GM18499 (cell line): ENCODE data around the gene KMT2B.

Experiments used
- ATAC-seq: cut with Tn5 transposase; IDR thresholded peaks from one replicate; pipeline ENCODE4 v1.9.1; 2021; ENCODE audit warnings: moderate number of reproducible peaks; ENCODE audit not compliant: insufficient read depth, unreplicated experiment

Gene KMT2B

DNA sequence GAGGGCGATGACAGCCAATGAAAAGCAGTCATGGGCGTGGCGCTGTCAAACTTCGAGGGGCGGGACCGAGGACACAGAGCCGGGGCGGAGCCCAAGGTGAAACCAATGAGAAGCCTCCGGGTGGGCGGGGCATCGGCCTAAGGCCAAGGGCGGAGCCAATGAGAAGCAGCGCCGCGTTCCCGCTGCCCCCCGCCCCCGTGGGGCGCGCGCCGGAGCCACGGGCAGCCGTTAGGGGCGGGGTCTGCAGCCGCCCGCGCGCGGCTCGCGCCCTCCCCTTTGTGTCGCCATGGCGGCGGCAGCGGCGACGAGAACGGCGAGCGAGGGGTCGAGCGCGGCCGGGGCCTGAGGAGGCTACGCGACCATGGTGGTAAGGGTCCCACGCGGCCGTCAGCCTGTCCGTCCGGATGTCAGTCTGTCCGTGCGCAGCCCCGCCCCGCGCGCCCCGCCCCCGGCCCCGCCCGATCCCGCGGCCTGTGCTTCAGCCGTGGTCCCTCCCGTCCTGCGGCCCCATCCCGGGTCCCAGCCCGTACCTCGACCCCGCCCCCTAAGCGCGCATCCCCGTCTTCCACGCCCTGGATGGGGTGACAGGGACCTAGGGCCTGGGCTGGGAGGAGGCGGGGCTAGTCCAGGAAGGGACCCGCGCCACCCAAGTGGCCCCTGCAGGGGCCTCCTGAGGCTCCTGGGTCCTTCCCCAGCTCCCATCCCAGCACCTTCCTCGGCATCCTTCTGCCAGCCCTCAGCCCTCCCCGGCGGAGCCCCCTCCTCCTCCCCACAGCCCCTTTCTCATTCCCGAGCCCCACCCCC, 57.7 kb downstream of the KMT2B start, which contains the start of gene ARHGAP33:
Gene ARHGAP33, plus strand, starts transcription at position 267 of the 804 bp plus-strand sequence. Its CDS starts 95 bp downstream, at position 362.
- peak; percentile 86 for ATAC-seq

- ATAC-seq, result no peak
These were observed 58.4 kb downstream of the KMT2B start for GRCh38 chr19:35776102-35776788.

- ATAC-seq, result no peak
These were observed 59.5 kb downstream of the KMT2B start for GRCh38 chr19:35777086-35777841.

DNA sequence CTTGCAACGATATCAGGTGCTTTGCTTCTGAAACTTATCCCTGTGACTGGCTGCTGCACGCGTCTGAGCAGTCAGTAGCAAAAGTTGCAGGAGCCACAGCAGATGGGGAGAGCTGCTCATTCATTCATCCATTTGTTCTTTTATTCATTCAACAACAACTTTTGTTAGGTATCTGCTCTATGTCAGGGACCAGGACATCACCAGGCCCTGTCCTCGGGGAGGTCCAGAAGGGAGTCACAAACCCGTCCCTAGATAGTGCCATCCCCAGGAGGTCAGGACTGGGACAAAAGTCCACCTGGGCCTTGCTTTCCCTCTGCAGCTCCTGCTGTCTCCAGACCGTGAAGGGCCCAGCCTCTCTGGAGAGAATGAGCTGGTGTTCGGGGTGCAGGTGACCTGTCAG, 60.2 kb downstream of the KMT2B start:
- no peak for ATAC-seq

DNA sequence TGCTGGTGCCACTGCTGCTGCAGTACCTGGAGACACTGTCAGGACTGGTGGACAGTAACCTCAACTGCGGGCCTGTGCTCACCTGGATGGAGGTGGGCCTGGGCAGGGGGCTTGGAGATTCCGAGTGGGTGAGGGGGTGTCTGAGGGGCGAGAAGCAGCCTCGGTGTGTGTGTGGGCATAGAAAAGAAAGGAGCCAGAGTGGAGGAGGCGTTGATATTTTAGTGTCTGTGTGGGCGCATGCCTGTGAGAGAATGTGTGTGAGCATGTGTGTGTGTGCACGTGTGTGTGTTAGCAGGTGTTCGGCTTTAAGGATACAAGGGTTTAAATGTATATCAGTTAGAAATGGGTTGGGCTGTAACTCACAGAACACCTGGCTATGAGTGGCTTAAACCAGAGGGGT, 61.2 kb downstream of the KMT2B start:
- ATAC-seq, result no peak

DNA sequence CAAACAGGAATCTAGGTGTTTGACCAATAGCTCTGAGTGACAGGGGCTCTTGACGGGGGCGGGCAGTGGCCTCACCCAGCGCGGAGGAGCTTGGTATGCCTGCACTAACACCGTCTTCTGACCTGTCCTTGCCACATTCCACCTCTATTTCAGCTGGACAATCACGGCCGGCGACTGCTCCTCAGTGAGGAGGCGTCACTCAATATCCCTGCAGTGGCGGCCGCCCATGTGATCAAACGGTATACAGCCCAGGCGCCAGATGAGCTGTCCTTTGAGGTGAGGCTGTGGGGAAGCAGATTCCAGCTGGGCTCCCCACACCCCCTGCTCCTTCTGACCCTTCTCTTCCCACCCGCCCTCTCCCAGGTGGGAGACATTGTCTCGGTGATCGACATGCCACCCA, 62.3 kb downstream of the KMT2B start:
- no peak for ATAC-seq

DNA sequence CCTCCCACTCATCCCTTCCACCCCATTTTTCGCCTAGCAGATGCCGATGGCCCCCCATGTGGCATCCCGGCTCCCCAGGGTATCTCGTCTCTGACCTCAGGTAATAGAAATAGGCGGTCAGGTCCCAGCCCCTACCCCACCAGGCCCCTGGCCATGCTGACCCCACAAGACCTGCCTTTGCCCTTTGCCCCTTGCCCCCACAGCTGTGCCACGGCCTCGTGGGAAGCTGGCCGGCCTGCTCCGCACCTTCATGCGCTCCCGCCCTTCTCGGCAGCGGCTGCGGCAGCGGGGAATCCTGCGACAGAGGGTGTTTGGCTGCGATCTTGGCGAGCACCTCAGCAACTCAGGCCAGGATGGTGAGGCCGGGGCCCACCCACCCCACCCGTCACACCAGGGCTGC, 62.9 kb downstream of the KMT2B start:
- ATAC-seq, result no peak

- no peak for ATAC-seq
These were observed 63.8 kb downstream of the KMT2B start for GRCh38 chr19:35781650-35782049.

- ATAC-seq, result no peak
These were observed 64.8 kb downstream of the KMT2B start for GRCh38 chr19:35782589-35782988.

DNA sequence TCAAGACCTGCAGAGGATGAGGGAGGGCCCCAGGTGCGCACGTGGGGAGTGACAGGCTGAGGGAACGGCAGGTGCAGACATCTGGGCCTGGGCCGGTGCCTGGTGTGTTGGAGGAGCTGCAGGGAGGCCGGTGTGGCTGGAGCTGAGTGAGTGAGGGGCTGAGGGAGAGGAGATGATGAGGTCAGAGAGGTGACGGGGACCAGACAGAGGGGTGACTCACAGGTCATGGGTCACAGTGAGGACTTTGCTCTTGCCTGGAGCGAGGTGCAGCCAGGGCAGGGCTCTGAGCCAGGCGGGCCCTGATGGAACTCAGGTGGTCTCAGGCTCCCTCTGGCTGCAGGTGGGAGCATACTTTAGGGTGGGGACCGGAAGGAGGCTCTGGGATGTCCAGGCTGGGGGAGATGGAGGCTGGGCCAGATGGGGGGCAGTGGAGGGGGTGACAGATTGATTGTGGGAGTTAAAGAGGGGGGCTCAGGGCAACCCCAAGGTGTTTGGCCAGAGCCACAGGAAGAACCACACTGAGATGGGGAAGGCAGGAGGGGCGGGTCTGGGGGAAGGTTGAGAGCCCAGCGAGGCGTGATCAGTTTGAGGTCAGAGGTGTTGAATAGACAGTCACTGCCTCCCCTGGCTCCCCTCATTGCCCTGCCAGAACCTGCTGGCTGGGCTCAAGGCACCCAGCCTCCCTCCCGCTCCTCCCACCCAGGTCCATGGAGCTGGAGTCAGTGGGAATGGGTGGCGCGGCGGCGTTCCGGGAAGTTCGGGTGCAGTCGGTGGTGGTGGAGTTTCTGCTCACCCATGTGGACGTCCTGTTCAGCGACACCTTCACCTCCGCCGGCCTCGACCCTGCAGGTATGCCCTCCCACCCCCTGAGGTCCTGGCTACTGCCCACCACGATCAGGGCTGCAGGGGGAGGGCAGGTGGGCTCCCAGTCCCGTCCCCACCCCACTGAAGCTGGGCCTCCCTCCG, 65.9 kb downstream of the KMT2B start:
- no peak for ATAC-seq

- no peak for ATAC-seq
These were observed 66.9 kb downstream of the KMT2B start for GRCh38 chr19:35784503-35785338.

- ATAC-seq, result no peak
These were observed 67.5 kb downstream of the KMT2B start for GRCh38 chr19:35785339-35785627.

GRCh38 chr19:35786299-35787160, 68.7 kb downstream of the KMT2B start:
- ATAC-seq, result no peak

- no peak for ATAC-seq
These were observed 69.5 kb downstream of the KMT2B start for GRCh38 chr19:35787227-35787799.
